ENCODE measurements around the gene NEUROD2. TPM values are rescaled to one million over a fixed set of nuclear protein-coding genes. Genes with fewer than 3 reads are reported as not detected.

The NEUROD2 gene
- total RNA-seq, 1 experiment from 2014 or later, result not detected

DNA sequence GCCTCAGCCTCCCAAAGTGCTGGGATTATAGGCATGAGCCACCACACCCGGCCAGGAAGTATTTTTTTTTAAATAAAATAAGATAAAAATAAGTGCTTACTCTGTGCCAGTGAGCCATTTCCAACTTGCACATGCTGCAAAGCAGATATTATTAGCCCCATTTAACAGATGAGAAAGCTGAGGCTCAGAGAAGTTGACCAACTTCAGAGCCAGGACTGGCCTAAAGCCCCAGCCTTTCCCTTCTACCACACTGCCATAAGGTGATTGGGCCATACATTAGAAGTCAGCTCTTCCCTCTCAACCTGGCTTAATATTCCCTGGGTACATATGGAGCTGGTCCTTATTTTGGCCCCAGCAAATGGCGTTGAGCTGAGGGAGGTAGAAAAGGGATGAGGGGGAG is 25.1 kb downstream of the NEUROD2 start:
- Histone ChIP-seq H3K36me3 (ENCODE audit: control insufficient read depth, insufficient read depth, low read length) (no peaks in the 10 kb centered on the region), H3K4me1 (no peaks in the 10 kb centered on the region), H3K27me3 (replicated peaks; ENCODE audit: control insufficient read depth, insufficient read depth, low read length) (no peaks in the 10 kb centered on the region), H3K9me3 (no peaks in the 10 kb centered on the region; the same call in 1 of the 2 replicates), H3K4me3 (ENCODE audit: low read depth, low read length) (no peak overlapping the region)
- intact Hi-C loops (cut with micrococcal nuclease; ENCODE audit: unreplicated experiment), result no loop called here
- ChIA-PET CTCF (interaction anchor here (0.8 to 3.1 kb wide), 2 partner anchors 39 to 41 kb away, joined by 3 to 11 read pairs; no protein-coding TSS in a partner anchor), POLR2A (no interaction called here)
- Mint-ChIP-seq H3K27ac (ENCODE audit: unreplicated experiment) (no peak overlapping the region), H3K4me3 (ENCODE audit: unreplicated experiment) (no peak overlapping the region), H3K4me1 (ENCODE audit: low read depth, unreplicated experiment) (no peaks in the 10 kb centered on the region), H3K36me3 (ENCODE audit: insufficient read depth, unreplicated experiment) (peaks cover 4% of the 10 kb centered on the region), H3K27me3 (ENCODE audit: insufficient read depth, unreplicated experiment) (peaks cover 10% of the 10 kb centered on the region), H3K9me3 (ENCODE audit: unreplicated experiment) (no peaks in the 10 kb centered on the region)
- TF ChIP-seq CTCF (IDR thresholded peaks at IDR 0.05; ENCODE audit: insufficient read depth in 1 of 2, low read depth in 1 of 2, low read length in 1 of 2, severe bottlenecking in 1 of 2, unreplicated experiment in 1 of 2), result no peak
- DNase-seq, result no peak
- BruUV-seq (replicated peaks), result no TSS peak

GRCh38 chr17:39581759-39582085 is 26.0 kb downstream of the NEUROD2 start:
- Mint-ChIP-seq H3K36me3 (ENCODE audit: insufficient read depth, unreplicated experiment) (peaks cover 4% of the 10 kb centered on the region), H3K27me3 (ENCODE audit: insufficient read depth, unreplicated experiment) (peaks cover 7% of the 10 kb centered on the region), H3K27ac (ENCODE audit: unreplicated experiment) (no peak overlapping the region), H3K4me1 (ENCODE audit: low read depth, unreplicated experiment) (no peaks in the 10 kb centered on the region), H3K4me3 (ENCODE audit: unreplicated experiment) (no peak overlapping the region), H3K9me3 (ENCODE audit: unreplicated experiment) (no peaks in the 10 kb centered on the region)
- DNase-seq, result no peak
- BruUV-seq (replicated peaks), result no TSS peak
- ChIA-PET CTCF (no interaction called here), POLR2A (no interaction called here)
- H3K27me3 ChIP-seq (replicated peaks; ENCODE audit: control insufficient read depth, insufficient read depth, low read length), result no peaks in the 10 kb centered on the region
- TF ChIP-seq CTCF (IDR thresholded peaks at IDR 0.05; ENCODE audit: insufficient read depth in 1 of 2, low read depth in 1 of 2, low read length in 1 of 2, severe bottlenecking in 1 of 2, unreplicated experiment in 1 of 2), result no peak
- intact Hi-C loops (cut with micrococcal nuclease; ENCODE audit: unreplicated experiment), result no loop called here
- H3K36me3 ChIP-seq (ENCODE audit: control insufficient read depth, insufficient read depth, low read length), result no peaks in the 10 kb centered on the region
- H3K9me3 ChIP-seq, result no peaks in the 10 kb centered on the region; the same call in 1 of the 2 replicates
- H3K4me3 ChIP-seq (ENCODE audit: low read depth, low read length), result no peak overlapping the region
- no peaks in the 10 kb centered on the region for H3K4me1 ChIP-seq

- no peak overlapping the region for H3K4me3 Mint-ChIP-seq (ENCODE audit: unreplicated experiment)
- ChIA-PET POLR2A (no interaction called here), CTCF (no interaction called here)
- peaks cover 7% of the 10 kb centered on the region for H3K27me3 Mint-ChIP-seq (ENCODE audit: insufficient read depth, unreplicated experiment)
- DNase-seq, result no peak
- H3K27ac Mint-ChIP-seq (ENCODE audit: unreplicated experiment), result no peak overlapping the region
- intact Hi-C loops (cut with micrococcal nuclease; ENCODE audit: unreplicated experiment), result no loop called here
- no peaks in the 10 kb centered on the region for H3K27me3 ChIP-seq (replicated peaks; ENCODE audit: control insufficient read depth, insufficient read depth, low read length)
- H3K4me3 ChIP-seq (ENCODE audit: low read depth, low read length), result no peak overlapping the region
- H3K36me3 Mint-ChIP-seq (ENCODE audit: insufficient read depth, unreplicated experiment), result peaks cover 4% of the 10 kb centered on the region
- H3K9me3 ChIP-seq, result no peaks in the 10 kb centered on the region
- BruUV-seq (replicated peaks), result no TSS peak
- no peak for TF ChIP-seq CTCF (IDR thresholded peaks at IDR 0.05; ENCODE audit: insufficient read depth in 1 of 2, low read depth in 1 of 2, low read length in 1 of 2, severe bottlenecking in 1 of 2, unreplicated experiment in 1 of 2)
- no peaks in the 10 kb centered on the region for H3K36me3 ChIP-seq (ENCODE audit: control insufficient read depth, insufficient read depth, low read length)
- H3K4me1 Mint-ChIP-seq (ENCODE audit: low read depth, unreplicated experiment), result no peaks in the 10 kb centered on the region
- no peaks in the 10 kb centered on the region for H3K9me3 Mint-ChIP-seq (ENCODE audit: unreplicated experiment)
- H3K4me1 ChIP-seq, result no peaks in the 10 kb centered on the region
These were observed 26.5 kb downstream of the NEUROD2 start for GRCh38 chr17:39581071-39581758.
